ENCODE results near the gene TNIP2. TPM values are rescaled to one million over a fixed set of nuclear protein-coding genes. Genes with fewer than 3 reads are reported as not detected.

Gene TNIP2
- total and polyA plus RNA-seq, 4 donors, result 10.5 to 20.7 (median 13.5) TPM

GRCh38 chr4:2798399-2799223 lies 42.5 kb upstream of the TNIP2 start:
- DNase-seq (ENCODE audit: low spot score), result peak; percentile 43
- H3K36me3 ChIP-seq (ENCODE audit: control insufficient read depth in 4 of 4, insufficient read depth in 3 of 4, low read depth in 1 of 4, low read length in 3 of 4), result peaks cover 0 to 5% (median 0%) of the 10 kb centered on the region in 4 donors
- TF ChIP-seq GABPA (IDR thresholded peaks at IDR 0.05 in 1 of 2, conservative IDR thresholded peaks at IDR 0.05 in 1 of 2) (peak in 1 of 2 donors; percentile 8), TAF1 (conservative IDR thresholded peaks at IDR 0.05) (no peak), FOXA1 (IDR thresholded peaks at IDR 0.05) (no peak), NR2F2 (IDR thresholded peaks at IDR 0.05) (peak; percentile 78)
- no peak overlapping the region for H3K4me3 ChIP-seq (ENCODE audit: low read depth in 1 of 3, low read length in 3 of 3)
- no peaks in the 10 kb centered on the region for H3K27me3 ChIP-seq (ENCODE audit: control insufficient read depth in 4 of 4, insufficient read depth in 4 of 4, low read length in 3 of 4)
- H3K9me3 ChIP-seq (ENCODE audit: control insufficient read depth in 4 of 4, low read length in 3 of 4), result no peaks in the 10 kb centered on the region
- H3K27ac ChIP-seq (ENCODE audit: low read depth in 1 of 2, low read length in 2 of 2), result peak overlapping the region; percentile 90 to 96
- H3K9ac ChIP-seq (ENCODE audit: low read depth in 1 of 2, low read length in 2 of 2), result no peak overlapping the region
- peaks cover 41 to 84% (median 69%) of the 10 kb centered on the region in 4 donors for H3K4me1 ChIP-seq (ENCODE audit: control insufficient read depth in 4 of 4, insufficient read depth in 4 of 4, low read length in 3 of 4)
- WGBS, result 60% methylated on average over 29 of the region's 29 CpGs

- H3K36me3 ChIP-seq (ENCODE audit: control insufficient read depth in 4 of 4, insufficient read depth in 3 of 4, low read depth in 1 of 4, low read length in 3 of 4), result no peaks in the 10 kb centered on the region
- H3K4me3 ChIP-seq (ENCODE audit: low read depth in 1 of 3, low read length in 3 of 3), result no peak overlapping the region
- H3K27ac ChIP-seq (ENCODE audit: low read depth in 1 of 2, low read length in 2 of 2), result peak overlapping the region; percentile 90 to 96
- TF ChIP-seq TAF1 (conservative IDR thresholded peaks at IDR 0.05) (no peak), NR2F2 (IDR thresholded peaks at IDR 0.05) (no peak), YY1 (IDR thresholded peaks at IDR 0.05) (no peak), HNF4A (conservative IDR thresholded peaks at IDR 0.05) (no peak), ATF3 (IDR thresholded peaks at IDR 0.05) (no peak), FOXA1 (IDR thresholded peaks at IDR 0.05) (no peak), SP1 (IDR thresholded peaks at IDR 0.05) (no peak), EGR1 (IDR thresholded peaks at IDR 0.05; ENCODE audit: low read depth in 2 of 2) (no peak), CTCF (IDR thresholded peaks at IDR 0.05; ENCODE audit: low read depth, low read length, missing input control) (no peak), REST (IDR thresholded peaks at IDR 0.05) (no peak), MAX (IDR thresholded peaks at IDR 0.05) (no peak), GABPA (IDR thresholded peaks at IDR 0.05 in 1 of 2, conservative IDR thresholded peaks at IDR 0.05 in 1 of 2) (no peak), FOXA2 (IDR thresholded peaks at IDR 0.05) (no peak), JUND (IDR thresholded peaks at IDR 0.05) (no peak), RXRA (IDR thresholded peaks at IDR 0.05) (no peak), ZBTB33 (IDR thresholded peaks at IDR 0.05) (no peak), HNF4G (IDR thresholded peaks at IDR 0.05) (no peak), RAD21 (IDR thresholded peaks at IDR 0.05) (no peak)
- no peaks in the 10 kb centered on the region for H3K9me3 ChIP-seq (ENCODE audit: control insufficient read depth in 4 of 4, low read length in 3 of 4)
- H3K27me3 ChIP-seq (ENCODE audit: control insufficient read depth in 4 of 4, insufficient read depth in 4 of 4, low read length in 3 of 4), result no peaks in the 10 kb centered on the region
- peak; percentile 30 for DNase-seq (ENCODE audit: low spot score)
- 39% methylated on average over 23 of the region's 23 CpGs for WGBS
- no peak overlapping the region for H3K9ac ChIP-seq (ENCODE audit: low read depth in 1 of 2, low read length in 2 of 2)
- peaks cover 41 to 77% (median 65%) of the 10 kb centered on the region in 4 donors for H3K4me1 ChIP-seq (ENCODE audit: control insufficient read depth in 4 of 4, insufficient read depth in 4 of 4, low read length in 3 of 4)
These were observed 41.6 kb upstream of the TNIP2 start for GRCh38 chr4:2797545-2798305.
